Lower leg skin (tissue), 3 donors: Measurements from ENCODE around the gene NUAK1.

Experiments
- CTCF ChIP-seq, 3 donors: fragments of 450-650 bp; IDR thresholded peaks; one replicate each; pipeline ENCODE4 v1.5.1; 2016; ENCODE audit warnings: antibody characterized with exemption in 3 of 3, mild to moderate bottlenecking in 3 of 3, moderate library complexity in 2 of 3
- POLR2A ChIP-seq, 2 donors: fragments of 450-650 bp; IDR thresholded peaks; one replicate each; pipeline ENCODE4 v1.6.1; 2016 to 2017; ENCODE audit warnings: antibody characterized with exemption in 2 of 2, mild to moderate bottlenecking in 1 of 2, moderate library complexity in 1 of 2

- TF ChIP-seq POLR2A (IDR thresholded peaks at IDR 0.05) (no peak), CTCF (IDR thresholded peaks at IDR 0.05) (no peak)
Observed at GRCh38 chr12:106120519-106121105, 18.1 kb downstream of the NUAK1 start.
